Brain microvascular endothelial cell (primary cell): ENCODE measurements around the gene AACS.

Source experiments
- DNase-seq: peaks from one replicate; pipeline ENCODE4 v3.0.0-alpha.2; 2020
- H3K27ac ChIP-seq: fragments of 250-450 bp; sonication (Bioruptor Pico); 2 replicates; pipeline ENCODE4 v1.5.1; 2020; ENCODE audit warnings: mild to moderate bottlenecking, moderate library complexity
- H3K27me3 ChIP-seq: fragments of 250-450 bp; sonication (Bioruptor Pico); replicated peaks from 2 replicates; pipeline ENCODE4 v1.5.1; 2020; ENCODE audit warnings: mild to moderate bottlenecking
- H3K36me3 ChIP-seq: fragments of 250-450 bp; sonication (Bioruptor Pico); replicated peaks from 2 replicates; pipeline ENCODE4 v1.5.1; 2020; ENCODE audit warnings: mild to moderate bottlenecking
- H3K4me3 ChIP-seq: 2 replicates; pipeline ENCODE4 v1.5.1; 2011; ENCODE audit warnings: low read depth, mild to moderate bottlenecking, control low read depth, low read length, moderate library complexity
- CTCF ChIP-seq: IDR thresholded peaks from 2 replicates; pipeline ENCODE4 v1.5.1; 2011; ENCODE audit warnings: low read depth, mild to moderate bottlenecking, moderate library complexity, low read length, control low read depth, inconsistent platforms; ENCODE audit errors: missing control alignments
- in situ Hi-C: cut with HindIII; loops from 2 replicates; pipeline ENCODE4 v1.10.0; 2017; ENCODE audit warnings: low sequenced_read_pairs, low pct_ligation_motif_present

The AACS gene

GRCh38 chr12:125148316-125148715 is 83.1 kb downstream of the AACS start:
- no peaks in the 10 kb centered on the region for H3K27me3 ChIP-seq
- no peak for DNase-seq
- no peaks in the 10 kb centered on the region for H3K36me3 ChIP-seq
- in situ Hi-C loops, result no loop called here
- no peak overlapping the region for H3K4me3 ChIP-seq
- no peak overlapping the region for H3K27ac ChIP-seq
- TF ChIP-seq CTCF, result no peak

GRCh38 chr12:125149160-125150108 is 84.2 kb downstream of the AACS start:
- DNase-seq, result no peak
- Histone ChIP-seq H3K4me3 (no peak overlapping the region), H3K27ac (no peak overlapping the region), H3K27me3 (no peaks in the 10 kb centered on the region), H3K36me3 (no peaks in the 10 kb centered on the region)
- in situ Hi-C loops, result no loop called here
- no peak for TF ChIP-seq CTCF

- no peak overlapping the region for H3K27ac ChIP-seq
- no peak for DNase-seq
- no peak overlapping the region for H3K4me3 ChIP-seq
- no peaks in the 10 kb centered on the region for H3K36me3 ChIP-seq
- TF ChIP-seq CTCF, result no peak
- in situ Hi-C loops, result no loop called here
- H3K27me3 ChIP-seq, result no peaks in the 10 kb centered on the region
Measured at GRCh38 chr12:125151284-125151683, 86.0 kb downstream of the AACS start.

GRCh38 chr12:125152463-125152862 is 87.2 kb downstream of the AACS start:
- in situ Hi-C loops, result no loop called here
- Histone ChIP-seq H3K4me3 (no peak overlapping the region), H3K27me3 (no peaks in the 10 kb centered on the region), H3K36me3 (no peaks in the 10 kb centered on the region), H3K27ac (no peak overlapping the region)
- no peak for DNase-seq
- TF ChIP-seq CTCF, result no peak

DNA sequence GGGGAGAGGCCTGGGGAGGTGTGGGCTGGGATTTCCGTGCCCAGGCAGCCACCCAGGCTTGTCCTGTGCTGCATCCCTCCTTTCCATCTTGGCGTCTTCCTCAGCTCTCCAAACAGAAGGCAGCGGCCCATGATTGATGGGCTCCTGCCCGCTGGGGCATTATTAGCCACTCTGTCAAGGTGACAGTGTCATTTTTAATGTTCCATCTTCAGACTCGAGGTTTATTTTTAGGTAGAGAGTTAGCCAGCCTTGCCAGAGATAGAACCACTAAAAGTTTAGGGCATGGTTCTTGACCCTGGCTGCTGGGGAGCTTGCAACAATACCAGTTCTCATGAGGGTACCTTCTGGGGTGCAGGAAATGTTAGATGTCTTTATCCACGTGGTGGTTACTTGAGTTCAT is 90.1 kb downstream of the AACS start:
- TF ChIP-seq CTCF, result no peak
- Histone ChIP-seq H3K36me3 (no peaks in the 10 kb centered on the region), H3K27me3 (no peaks in the 10 kb centered on the region), H3K27ac (no peak overlapping the region), H3K4me3 (no peak overlapping the region)
- in situ Hi-C loops, result no loop called here
- no peak for DNase-seq
